B cell (primary cell): Measurements from ENCODE around the gene CBFB.

Experiments
- CTCF ChIP-seq: fragments of 200-600 bp; IDR thresholded peaks from one replicate; pipeline ENCODE4 v1.8.0; 2022; ENCODE audit warnings: antibody characterized with exemption, mild to moderate bottlenecking
- EZH2 ChIP-seq: IDR thresholded peaks from 2 replicates; pipeline ENCODE4 v1.6.1; 2012; ENCODE audit warnings: borderline replicate concordance, low read depth, mild to moderate bottlenecking, moderate library complexity, low read length; ENCODE audit not compliant: insufficient read depth, poor library complexity, severe bottlenecking

GRCh38 chr16:67145746-67146145 is 116.8 kb downstream of the CBFB start:
- no peak for TF ChIP-seq CTCF
- no peak for TF ChIP-seq EZH2
